Measurements from ENCODE around the gene PUSL1. TPM values are rescaled to one million over a fixed set of nuclear protein-coding genes. Genes with fewer than 3 reads are reported as not detected.

The PUSL1 gene
- total and polyA plus RNA-seq, 2 of the 4 experiments (the other 2 are of a cell fraction), result 10.9 to 33.0 TPM

DNA sequence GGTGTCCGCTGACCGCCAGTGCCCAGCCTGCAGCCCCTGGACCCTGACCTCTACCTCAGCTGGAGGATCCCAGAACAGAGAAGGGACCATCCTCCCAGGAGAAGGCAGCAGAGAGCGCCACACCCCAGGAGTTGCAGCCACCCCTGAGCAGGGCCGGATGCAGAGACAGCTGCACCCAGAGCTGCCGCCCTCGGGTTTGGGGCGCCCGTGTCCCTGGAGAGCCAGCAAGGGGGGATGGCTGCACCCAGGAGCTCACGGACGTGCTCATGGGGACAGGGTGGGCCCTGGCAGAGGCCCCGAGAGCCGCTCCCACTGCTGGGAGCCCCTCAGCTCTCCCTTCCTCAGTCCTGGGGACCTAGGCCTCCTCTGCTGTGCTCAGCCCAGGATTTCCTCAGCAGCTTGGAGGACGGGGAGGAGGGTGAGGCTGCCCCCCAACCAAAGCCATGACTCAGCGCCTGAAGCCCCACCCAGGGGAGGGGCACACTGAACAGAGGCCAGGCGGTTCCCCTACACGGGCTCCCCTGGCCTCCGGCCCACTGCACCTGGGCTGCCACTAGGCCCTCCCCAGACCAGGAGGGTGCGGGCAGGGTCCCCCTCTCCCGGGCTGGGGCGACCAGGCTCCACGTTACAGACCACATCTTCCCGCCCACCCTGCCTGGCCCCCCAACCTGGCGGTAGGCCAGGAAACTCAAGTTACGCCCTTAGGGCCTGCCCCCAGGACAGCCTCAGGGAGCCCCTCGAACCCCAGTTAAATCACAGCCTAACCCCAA is 2.9 kb upstream of the PUSL1 start:
- Histone ChIP-seq H3K36me3 (ENCODE audit: control insufficient read depth, insufficient read depth, low read length) (peaks cover 8% of the 10 kb centered on the region), H3K56ac (ENCODE audit: extremely low read depth, insufficient read depth, low read length) (0 out of 2 replicates have a peak overlapping the region, but pooled peaks have one; percentile 31), H3K9ac (ENCODE audit: low read depth, low read length) (peak overlapping the region; percentile 91), H3K9me3 (ENCODE audit: control insufficient read depth, insufficient read depth, low read length) (no peaks in the 10 kb centered on the region), H3K14ac (replicated peaks; ENCODE audit: low read depth, low read length) (peak overlapping the region; percentile 67), H4K5ac (ENCODE audit: low read depth, low read length) (peak overlapping the region; percentile 58), H3K27me3 (ENCODE audit: control insufficient read depth, insufficient read depth, low read length) (no peaks in the 10 kb centered on the region), H3K9me1 (ENCODE audit: insufficient read depth, low read length) (peaks cover 3% of the 10 kb centered on the region), H3K4me3 (ENCODE audit: insufficient read depth, low read depth, low read length) (peak overlapping the region; percentile 93), H3K79me1 (ENCODE audit: low read depth in 1 of 2, low read length in 2 of 2) (peaks cover 3 to 68% of the 10 kb centered on the region in 2 experiments; a peak in 3 of 4 replicates), H4K8ac (ENCODE audit: low read depth in 2 of 2, low read length in 2 of 2) (peak overlapping the region; percentile 36 to 91; a peak in 3 of 4 replicates), H2BK20ac (ENCODE audit: low read depth, low read length) (peak overlapping the region; percentile 38), H3K18ac (ENCODE audit: low read depth, low read length) (peak overlapping the region; percentile 24; the same call in 1 of the 2 replicates), H4K91ac (ENCODE audit: insufficient read depth, low read depth, low read length) (peak overlapping the region; percentile 86), H2AK5ac (ENCODE audit: low read depth, low read length) (peak overlapping the region; percentile 91), H3K27ac (ENCODE audit: insufficient read depth, low read length) (peak overlapping the region; percentile 89), H4K20me1 (ENCODE audit: insufficient read depth, low read length) (peaks cover 41% of the 10 kb centered on the region), H3K23ac (ENCODE audit: low read depth, low read length) (peak overlapping the region; percentile 84), H2AFZ (replicated peaks; ENCODE audit: low read length, poor library complexity) (peak overlapping the region; percentile 87), H2AK9ac (replicated peaks; ENCODE audit: low read depth, low read length, poor library complexity) (peak overlapping the region; percentile 97), H3K4me2 (ENCODE audit: low read depth, low read length) (peak overlapping the region; percentile 100), H2BK15ac (ENCODE audit: low read depth, low read length) (peak overlapping the region; percentile 72; the same call in 2 of the 3 replicates), H2BK120ac (ENCODE audit: low read depth, low read length) (peak overlapping the region; percentile 70), H2BK5ac (ENCODE audit: low read depth, low read length, poor library complexity, severe bottlenecking) (peak overlapping the region; percentile 75), H3K4ac (ENCODE audit: low read depth, low read length) (peak overlapping the region; percentile 90), H3K4me1 (ENCODE audit: control insufficient read depth, insufficient read depth, low read length) (peaks cover 31% of the 10 kb centered on the region)
- 30% methylated on average over 9 of the region's 25 CpGs; no CpG with 5 or more reads in 1 of the 2 experiments for WGBS, 2 experiments (ENCODE audit: extremely low coverage in 2 of 2, insufficient read length in 1 of 2)
- DNase-seq (peak; percentile 71), ATAC-seq (ENCODE audit: low read depth) (peak; percentile 30)
- ChIA-PET CTCF (interaction anchor here (0.7 to 1.3 kb wide), 2 partner anchors 29 to 183 kb away, joined by 3 read pairs; no protein-coding TSS in a partner anchor), POLR2A (ENCODE audit: unreplicated experiment) (no interaction called here)
- BruUV-seq (replicated peaks), result no TSS peak
- TF ChIP-seq BHLHE40 (IDR thresholded peaks at IDR 0.05; ENCODE audit: low read depth, low read length) (peak; percentile 19; the same call in 1 of the 2 replicates), CEBPB (IDR thresholded peaks at IDR 0.05; ENCODE audit: low read depth, low read length) (no peak), MAZ (IDR thresholded peaks at IDR 0.05; ENCODE audit: borderline replicate concordance, low read depth, low read length) (peak; percentile 86), FOS (IDR thresholded peaks at IDR 0.05; ENCODE audit: low read depth, low read length) (peak; percentile 41; the same call in 1 of the 2 replicates), NFE2L2 (IDR thresholded peaks at IDR 0.05; ENCODE audit: low read depth, low read length) (peak; percentile 64; the same call in 1 of the 2 replicates), MXI1 (IDR thresholded peaks at IDR 0.05; ENCODE audit: borderline replicate concordance, low read depth, low read length) (no peak), RFX5 (IDR thresholded peaks at IDR 0.05; ENCODE audit: low read depth, low read length) (no peak)
- TF ChIP-seq, protein P1, sequence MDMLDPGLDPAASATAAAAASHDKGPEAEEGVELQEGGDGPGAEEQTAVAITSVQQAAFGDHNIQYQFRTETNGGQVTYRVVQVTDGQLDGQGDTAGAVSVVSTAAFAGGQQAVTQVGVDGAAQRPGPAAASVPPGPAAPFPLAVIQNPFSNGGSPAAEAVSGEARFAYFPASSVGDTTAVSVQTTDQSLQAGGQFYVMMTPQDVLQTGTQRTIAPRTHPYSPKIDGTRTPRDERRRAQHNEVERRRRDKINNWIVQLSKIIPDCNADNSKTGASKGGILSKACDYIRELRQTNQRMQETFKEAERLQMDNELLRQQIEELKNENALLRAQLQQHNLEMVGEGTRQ (IDR thresholded peaks at IDR 0.05; ENCODE audit: low read depth, low read length), result no peak
- in situ Hi-C loops (cut with MboI; ENCODE audit: low sequenced_read_pairs), result no loop called here
- intact Hi-C loops (cut with micrococcal nuclease), result loop anchor here (5.0 kb wide), 2 partner anchors 52 to 183 kb away; partner anchors contain the start of gene MXRA8
- dilution Hi-C loops (cut with HindIII; ENCODE audit: low sequenced_read_pairs, unreplicated experiment), result no loop called here
